ENCODE data around the gene VWCE.
"Not testable (repeated sequence)": the region's sequence is repeated elsewhere in the genome, so short reads cannot be mapped to it uniquely, and the experiment has no call there.

The VWCE gene

DNA sequence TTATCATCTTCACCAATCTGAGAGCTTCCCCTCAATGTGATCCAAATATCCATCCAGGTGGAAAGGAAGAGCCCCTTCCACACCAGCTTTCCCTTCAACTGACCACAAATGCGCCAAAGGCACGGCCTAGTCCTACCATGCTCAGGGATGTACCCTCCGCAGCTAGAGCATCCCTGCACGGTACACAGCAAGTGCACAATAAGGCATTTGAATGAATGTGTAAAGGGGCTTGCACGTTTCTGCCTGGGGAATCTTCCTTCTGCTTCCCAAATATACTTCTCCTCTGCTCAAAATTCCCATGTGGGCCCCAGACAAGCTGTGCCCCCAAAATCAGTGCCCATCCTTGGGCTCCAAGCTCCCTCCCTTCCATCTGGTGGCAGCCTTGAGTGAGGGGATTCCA is 76.1 kb downstream of the VWCE start:
- in situ Hi-C loops (cut with MboI; ENCODE audit: low sequenced_read_pairs): not testable (repeated sequence)

DNA sequence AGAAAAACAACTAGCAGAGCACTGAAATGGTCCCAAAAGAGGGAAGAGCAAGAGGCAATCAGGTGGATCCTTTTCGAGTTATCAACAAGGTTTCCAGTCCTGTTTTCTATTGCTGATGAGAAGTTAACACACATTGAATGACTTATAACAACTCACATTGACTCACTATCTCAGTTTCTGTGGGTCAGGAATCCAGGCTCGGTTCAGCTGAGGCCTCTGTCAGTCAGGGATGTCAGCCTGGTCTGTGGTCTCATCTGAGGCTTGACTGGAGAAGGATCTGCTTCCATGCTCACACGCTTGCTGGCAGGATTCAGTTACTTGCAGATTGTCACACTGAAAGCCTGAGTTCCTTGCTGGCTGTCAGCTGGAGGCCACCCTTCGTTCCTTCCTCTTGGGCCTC is 76.8 kb downstream of the VWCE start:
- in situ Hi-C loops (cut with MboI; ENCODE audit: low sequenced_read_pairs): not testable (repeated sequence)

DNA sequence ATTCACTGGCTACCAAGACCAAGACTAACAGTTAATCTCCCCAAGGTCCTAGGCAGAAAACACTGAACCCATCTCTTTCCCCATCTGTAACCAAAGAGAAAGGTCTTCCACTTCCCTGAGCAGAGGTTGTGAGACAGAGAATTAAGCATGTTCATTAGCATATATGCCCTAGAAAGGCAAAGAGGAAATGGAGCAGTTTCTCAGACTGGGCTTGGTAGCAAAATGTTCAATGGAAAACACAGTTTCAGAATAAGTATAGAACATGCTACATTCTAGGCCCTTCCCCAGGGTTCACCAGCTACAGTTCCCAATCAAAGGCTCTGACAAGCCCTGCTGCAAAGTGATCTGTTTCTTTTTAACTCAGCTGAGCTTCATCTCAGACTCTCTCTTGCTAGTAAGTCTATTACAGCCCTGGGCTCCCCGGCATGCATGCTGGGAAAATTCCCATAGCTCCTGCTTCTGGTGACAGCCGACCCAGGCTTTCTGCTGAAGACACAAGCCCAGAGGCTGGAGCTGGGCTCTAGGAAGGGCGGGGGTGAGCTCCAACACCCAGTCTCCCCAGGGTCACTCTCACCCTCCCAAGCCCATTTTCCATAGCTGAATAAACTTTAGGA is 81.3 kb downstream of the VWCE start:
- in situ Hi-C loops (cut with MboI; ENCODE audit: low sequenced_read_pairs): not testable (repeated sequence)

DNA sequence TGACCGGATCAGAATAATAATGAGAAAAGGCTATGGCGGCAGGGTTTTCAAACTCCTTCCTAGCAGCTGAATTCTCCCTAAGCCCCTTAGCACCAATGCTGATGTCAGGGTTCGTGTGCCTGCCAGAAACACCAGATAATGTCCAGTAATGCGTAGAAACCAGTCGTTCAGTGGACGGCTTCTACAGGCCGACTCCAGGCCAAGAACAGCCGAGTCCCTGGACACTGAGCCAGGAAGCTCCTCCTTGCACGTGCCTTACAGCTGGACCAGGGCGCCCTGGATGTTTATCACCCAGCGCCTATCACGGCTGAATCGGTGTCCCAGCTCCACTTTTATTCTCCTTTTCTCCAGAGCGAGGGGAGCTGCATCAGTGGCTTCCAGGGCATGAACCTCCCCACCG is 82.9 kb downstream of the VWCE start:
- in situ Hi-C loops (cut with MboI; ENCODE audit: low sequenced_read_pairs): not testable (repeated sequence)

DNA sequence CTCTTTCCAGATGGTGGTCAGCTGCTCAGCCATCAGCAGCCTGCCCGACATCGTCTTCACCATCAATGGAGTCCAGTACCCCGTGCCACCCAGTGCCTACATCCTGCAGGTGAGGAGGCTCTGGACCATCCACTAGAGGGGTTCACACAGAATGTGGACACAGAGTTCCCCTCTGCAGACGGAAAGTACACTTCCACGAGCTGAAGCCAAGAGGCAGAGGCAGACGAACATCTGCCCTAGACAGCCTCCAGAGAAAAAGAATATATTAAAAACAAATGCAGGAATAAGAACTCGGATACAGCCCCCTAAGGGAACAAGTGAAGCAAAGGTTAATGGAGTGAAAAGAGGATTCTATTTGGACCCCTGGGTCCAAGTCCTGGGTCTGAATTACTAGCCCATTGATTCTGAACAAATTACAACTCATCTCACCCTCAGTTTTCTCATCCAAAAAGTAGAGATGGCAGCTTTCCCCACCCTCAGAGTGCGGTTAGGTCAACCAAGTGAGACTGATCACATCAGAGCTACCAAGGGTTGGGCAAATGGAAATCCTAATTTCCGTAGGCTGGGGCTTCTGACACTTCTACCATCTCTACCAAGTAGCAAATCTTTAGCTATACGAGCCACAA is 83.7 kb downstream of the VWCE start:
- in situ Hi-C loops (cut with MboI; ENCODE audit: low sequenced_read_pairs): not testable (repeated sequence)

DNA sequence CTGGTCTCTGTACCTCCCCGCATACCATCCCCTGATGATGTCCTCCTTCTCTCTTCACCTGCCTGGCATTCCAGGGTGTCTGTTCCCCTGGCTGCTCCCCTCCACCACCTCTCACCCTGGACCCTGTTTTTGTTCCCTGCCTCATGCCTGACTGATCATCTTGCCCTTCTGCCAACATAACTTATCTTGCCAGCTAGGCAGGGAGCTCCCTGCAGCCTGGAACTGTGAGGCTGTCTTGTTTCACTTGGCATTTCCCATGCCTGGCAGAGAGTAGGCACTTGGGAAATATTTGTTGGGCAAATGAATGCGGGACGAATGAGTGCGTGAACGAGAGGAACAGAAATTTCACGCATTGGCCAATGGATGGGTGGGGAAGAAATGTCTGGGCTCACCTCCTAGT is 84.5 kb downstream of the VWCE start:
- in situ Hi-C loops (cut with MboI; ENCODE audit: low sequenced_read_pairs): not testable (repeated sequence)

All from hTERT RPE-1 (cell line).